Measurements from ENCODE around the gene PITPNC1. TPM values are rescaled to one million over a fixed set of nuclear protein-coding genes. Genes with fewer than 3 reads are reported as not detected.
A peak's percentile ranks its signal among the peaks of the same experiment; 100 is the strongest.

The PITPNC1 gene
- total RNA-seq, 1 experiment from 2014 or later, result 23.1 TPM

DNA sequence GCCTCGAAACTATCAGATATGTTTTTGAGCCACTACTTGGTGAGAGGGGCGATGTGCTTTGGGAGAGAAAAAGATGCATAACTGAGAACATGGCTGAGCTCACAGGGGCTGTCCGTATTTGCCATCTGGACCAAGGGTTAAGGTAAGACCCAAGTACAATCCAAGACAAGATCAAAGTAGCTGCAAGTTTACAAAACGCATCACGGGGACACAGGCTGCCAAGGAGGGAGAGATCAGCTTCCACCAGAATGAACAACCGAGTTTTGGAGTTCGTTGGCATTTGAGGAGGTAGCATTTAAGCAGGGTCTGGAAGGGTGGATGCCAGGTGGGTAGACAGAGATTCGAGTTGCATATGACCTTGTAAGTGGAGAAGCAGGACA is 2.2 kb downstream of the PITPNC1 start:
- Histone ChIP-seq H3K9me3 (ENCODE audit: low read length) (no peaks in the 10 kb centered on the region), H3K36me3 (ENCODE audit: low read depth, low read length) (no peaks in the 10 kb centered on the region), H2AFZ (ENCODE audit: low read length) (peak overlapping the region; percentile 45), H3K9me2 (replicated peaks; ENCODE audit: low read length) (no peaks in the 10 kb centered on the region), H3K4me2 (ENCODE audit: low read length) (peak overlapping the region; percentile 99), H3K79me2 (ENCODE audit: low read length) (peaks cover 18% of the 10 kb centered on the region), H3K27me3 (ENCODE audit: low read length) (no peaks in the 10 kb centered on the region), H3K4me3 (ENCODE audit: low read length) (peak overlapping the region; percentile 98), H3F3A (ENCODE audit: low read length, unreplicated experiment) (no peaks in the 10 kb centered on the region), H3K9ac (ENCODE audit: low read length) (peak overlapping the region; percentile 99), H4K20me1 (ENCODE audit: low read length) (0 out of 2 replicates have a peak, but pooled peaks cover 4% of the 10 kb centered on the region), H3K4me1 (ENCODE audit: insufficient read depth, low read length) (peaks cover 24% of the 10 kb centered on the region), H3K27ac (ENCODE audit: low read length) (peak overlapping the region; percentile 74)
- intact Hi-C loops (cut with micrococcal nuclease), result loop anchor here (1.0 to 10.0 kb wide), 5 partner anchors 43 to 664 kb away; no protein-coding TSS in a partner anchor
- ChIA-PET CTCF (interaction anchor here (0.6 to 2.0 kb wide), 6 partner anchors 11 to 588 kb away, joined by 3 to 17 read pairs (median 4); no protein-coding TSS in a partner anchor), POLR2A (ENCODE audit: unreplicated experiment) (interaction anchor here (0.5 to 1.2 kb wide), 4 partner anchors 11 to 285 kb away, joined by 3 to 7 read pairs (median 4); no protein-coding TSS in a partner anchor)
- TF ChIP-seq, protein P1, sequence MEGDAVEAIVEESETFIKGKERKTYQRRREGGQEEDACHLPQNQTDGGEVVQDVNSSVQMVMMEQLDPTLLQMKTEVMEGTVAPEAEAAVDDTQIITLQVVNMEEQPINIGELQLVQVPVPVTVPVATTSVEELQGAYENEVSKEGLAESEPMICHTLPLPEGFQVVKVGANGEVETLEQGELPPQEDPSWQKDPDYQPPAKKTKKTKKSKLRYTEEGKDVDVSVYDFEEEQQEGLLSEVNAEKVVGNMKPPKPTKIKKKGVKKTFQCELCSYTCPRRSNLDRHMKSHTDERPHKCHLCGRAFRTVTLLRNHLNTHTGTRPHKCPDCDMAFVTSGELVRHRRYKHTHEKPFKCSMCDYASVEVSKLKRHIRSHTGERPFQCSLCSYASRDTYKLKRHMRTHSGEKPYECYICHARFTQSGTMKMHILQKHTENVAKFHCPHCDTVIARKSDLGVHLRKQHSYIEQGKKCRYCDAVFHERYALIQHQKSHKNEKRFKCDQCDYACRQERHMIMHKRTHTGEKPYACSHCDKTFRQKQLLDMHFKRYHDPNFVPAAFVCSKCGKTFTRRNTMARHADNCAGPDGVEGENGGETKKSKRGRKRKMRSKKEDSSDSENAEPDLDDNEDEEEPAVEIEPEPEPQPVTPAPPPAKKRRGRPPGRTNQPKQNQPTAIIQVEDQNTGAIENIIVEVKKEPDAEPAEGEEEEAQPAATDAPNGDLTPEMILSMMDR (conservative IDR thresholded peaks at IDR 0.05; ENCODE audit: low read depth, low read length), result no peak
- no peak for TF ChIP-seq EZH2 (IDR thresholded peaks at IDR 0.05; ENCODE audit: low read length, unreplicated experiment)
- ATAC-seq (no peak), DNase-seq (no peak)
- BruUV-seq (replicated peaks), result TSS peak; percentile 41

DNA sequence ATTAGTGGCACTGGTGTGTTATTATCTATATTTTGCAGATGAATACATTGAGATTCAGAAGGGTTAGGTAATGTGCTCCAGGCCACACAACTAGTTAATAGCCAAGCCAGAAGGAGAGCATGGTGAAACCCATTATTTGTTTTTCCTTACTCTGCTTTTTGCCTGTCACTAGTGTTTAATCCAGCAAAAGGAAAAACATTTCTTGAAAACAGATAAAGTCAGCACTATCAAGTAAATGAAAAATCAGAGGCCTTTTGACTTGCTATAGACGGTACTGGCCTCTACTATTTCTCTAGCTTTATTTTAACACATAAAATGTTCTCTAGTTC is 4.8 kb downstream of the PITPNC1 start:
- TF ChIP-seq EZH2 (IDR thresholded peaks at IDR 0.05; ENCODE audit: low read length, unreplicated experiment) (no peak), EZH2phosphoT487 (IDR thresholded peaks at IDR 0.05; ENCODE audit: borderline replicate concordance, low read length) (no peak)
- TF ChIP-seq, protein P1 (conservative IDR thresholded peaks at IDR 0.05; ENCODE audit: low read depth, low read length), result no peak
- Histone ChIP-seq H3K36me3 (ENCODE audit: low read depth, low read length) (no peaks in the 10 kb centered on the region), H2AFZ (ENCODE audit: low read length) (no peak overlapping the region), H4K20me1 (ENCODE audit: low read length) (0 out of 2 replicates have a peak, but pooled peaks cover 4% of the 10 kb centered on the region), H3K9me3 (ENCODE audit: low read length) (no peaks in the 10 kb centered on the region), H3K4me1 (ENCODE audit: insufficient read depth, low read length) (peaks cover 7% of the 10 kb centered on the region), H3K9me2 (replicated peaks; ENCODE audit: low read length) (no peaks in the 10 kb centered on the region), H3K4me3 (ENCODE audit: low read length) (no peak overlapping the region), H3K9ac (ENCODE audit: low read length) (no peak overlapping the region), H3K27me3 (ENCODE audit: low read length) (no peaks in the 10 kb centered on the region), H3K79me2 (ENCODE audit: low read length) (peaks cover 18% of the 10 kb centered on the region), H3K27ac (ENCODE audit: low read length) (no peak overlapping the region), H3F3A (ENCODE audit: low read length, unreplicated experiment) (no peaks in the 10 kb centered on the region), H3K4me2 (ENCODE audit: low read length) (no peak overlapping the region)
- POLR2A ChIA-PET (ENCODE audit: unreplicated experiment), result no interaction called here
- DNase-seq (no peak), ATAC-seq (no peak)
- intact Hi-C loops (cut with micrococcal nuclease), result no loop called here
- BruUV-seq (replicated peaks), result no TSS peak
- CTCF ChIA-PET, result no interaction called here

DNA sequence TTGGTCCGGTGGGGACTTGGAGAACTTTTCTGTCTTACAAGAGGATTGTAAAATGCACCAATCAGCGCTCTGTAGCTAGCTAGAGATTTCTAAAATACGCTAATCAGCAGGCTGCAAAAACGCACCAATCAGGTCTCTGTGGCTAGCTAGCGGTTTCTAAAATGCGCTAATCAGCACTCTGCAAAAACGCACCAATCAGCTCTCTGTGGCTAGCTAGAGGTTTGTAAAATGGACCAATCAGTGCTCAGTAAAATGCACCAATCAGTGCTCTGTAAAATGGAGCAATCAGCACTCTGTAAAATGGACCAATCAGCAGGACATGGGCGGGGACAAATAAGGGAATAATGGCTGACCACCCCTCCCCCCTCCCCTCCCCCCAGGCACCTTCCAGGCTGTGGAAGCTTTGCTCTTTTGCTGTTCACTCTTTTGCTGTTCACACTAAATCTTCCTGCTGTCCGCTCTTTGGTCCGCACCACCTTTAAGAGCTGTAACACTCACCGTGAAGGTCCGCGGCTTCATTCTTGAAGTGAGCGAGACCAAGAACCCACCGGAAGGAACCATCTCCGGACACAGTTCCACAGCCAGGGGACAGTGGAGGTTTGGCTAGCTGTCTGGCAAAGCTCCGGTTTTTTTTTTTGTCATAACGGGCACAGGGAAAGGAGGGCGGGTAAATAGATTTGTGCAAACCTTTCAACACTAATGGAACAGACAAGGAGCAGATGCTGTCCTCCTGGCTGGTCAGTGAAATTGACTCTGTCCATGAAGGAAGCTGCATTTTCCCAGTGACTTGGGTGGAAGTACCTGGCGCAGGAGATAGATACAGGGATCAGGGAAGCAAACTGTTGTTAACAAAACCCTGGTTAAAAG is 8.3 kb downstream of the PITPNC1 start:
- intact Hi-C loops (cut with micrococcal nuclease), result no loop called here
- peaks cover 7% of the 10 kb centered on the region for H3K4me1 ChIP-seq (ENCODE audit: insufficient read depth, low read length)
- H3K4me2 ChIP-seq (ENCODE audit: low read length), result no peak overlapping the region
- H3K79me2 ChIP-seq (ENCODE audit: low read length), result peaks cover 6% of the 10 kb centered on the region; the same call in 1 of the 2 replicates
- no peak for TF ChIP-seq EZH2 (IDR thresholded peaks at IDR 0.05; ENCODE audit: low read length, unreplicated experiment)
- no peak for TF ChIP-seq EZH2phosphoT487 (IDR thresholded peaks at IDR 0.05; ENCODE audit: borderline replicate concordance, low read length)
- TF ChIP-seq, protein P1 (conservative IDR thresholded peaks at IDR 0.05; ENCODE audit: low read depth, low read length), result no peak
- ATAC-seq (no peak), DNase-seq (no peak)
- no TSS peak for BruUV-seq (replicated peaks)
- POLR2A ChIA-PET (ENCODE audit: unreplicated experiment), result no interaction called here
- H2AFZ ChIP-seq (ENCODE audit: low read length), result no peak overlapping the region
- H3K27me3 ChIP-seq (ENCODE audit: low read length), result no peaks in the 10 kb centered on the region
- no peaks in the 10 kb centered on the region for H3K36me3 ChIP-seq (ENCODE audit: low read depth, low read length)
- H3K9me3 ChIP-seq (ENCODE audit: low read length), result no peaks in the 10 kb centered on the region
- no peak overlapping the region for H3K27ac ChIP-seq (ENCODE audit: low read length)
- H3K4me3 ChIP-seq (ENCODE audit: low read length), result no peak overlapping the region
- no peaks in the 10 kb centered on the region for H4K20me1 ChIP-seq (ENCODE audit: low read length)
- CTCF ChIA-PET, result interaction anchor here (0.6 kb wide), 2 partner anchors 35 to 223 kb away, joined by 3 read pairs; no protein-coding TSS in a partner anchor
- no peaks in the 10 kb centered on the region for H3F3A ChIP-seq (ENCODE audit: low read length, unreplicated experiment)
- no peaks in the 10 kb centered on the region for H3K9me2 ChIP-seq (replicated peaks; ENCODE audit: low read length)
- no peak overlapping the region for H3K9ac ChIP-seq (ENCODE audit: low read length)

Data from PC-3 (cell line).